HG02870 (cell line): ENCODE results near the gene MRPL57.
A peak's percentile ranks its signal among the peaks of the same experiment; 100 is the strongest.
"Not testable (repeated sequence)": the region's sequence is repeated elsewhere in the genome, so short reads cannot be mapped to it uniquely, and the experiment has no call there.

Experiments used
- ATAC-seq: cut with Tn5 transposase; IDR thresholded peaks from one replicate; pipeline ENCODE4 v1.9.1; 2021; ENCODE audit warnings: mild to moderate bottlenecking, moderate library complexity; ENCODE audit not compliant: unreplicated experiment

The MRPL57 gene

DNA sequence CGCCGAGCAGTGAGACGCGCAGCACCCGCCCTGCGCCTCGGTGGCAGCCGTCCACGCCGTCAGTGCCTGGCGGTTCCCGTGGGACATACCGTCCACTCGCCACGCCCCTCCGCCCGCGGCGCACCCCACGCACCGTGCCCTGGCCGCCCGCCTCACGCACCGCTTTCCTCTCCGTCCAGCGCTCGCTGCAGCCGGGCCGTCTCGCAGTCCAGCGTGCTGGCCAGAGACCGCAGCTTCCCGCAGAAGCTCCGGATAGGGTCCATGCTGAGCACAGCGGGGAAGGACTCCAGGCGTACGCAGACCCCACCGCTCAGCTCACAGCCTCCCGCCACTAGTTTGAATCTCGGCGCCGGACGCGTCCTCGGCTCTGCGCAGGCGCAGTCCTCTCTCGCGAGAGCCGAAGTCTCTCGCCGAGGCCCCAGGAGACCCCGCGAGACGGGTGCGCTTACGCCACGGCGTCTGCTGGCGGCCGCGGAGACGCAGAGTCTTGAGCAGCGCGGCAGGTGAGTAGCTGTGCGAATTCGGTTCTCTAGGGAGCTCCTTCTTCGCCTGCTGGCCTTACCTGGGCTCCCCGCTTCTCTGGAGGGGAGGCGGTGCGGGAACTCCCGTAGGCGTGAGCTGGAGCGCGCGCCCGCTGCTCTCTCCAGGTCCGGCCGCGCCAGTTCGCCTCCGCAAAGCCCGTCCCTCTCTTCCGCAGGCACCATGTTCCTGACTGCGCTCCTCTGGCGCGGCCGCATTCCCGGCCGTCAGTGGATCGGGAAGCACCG, at the start of gene MRPL57, which contains the start of gene SKA3:
MRPL57 (plus strand) TSS at position 444 of the 767 bp plus-strand sequence; CDS start at position 703, 259 bp downstream.
SKA3 (minus strand) TSS at position 338 of the 767 bp plus-strand sequence; CDS start at position 263, 75 bp downstream.
- peak; percentile 85 for ATAC-seq

DNA sequence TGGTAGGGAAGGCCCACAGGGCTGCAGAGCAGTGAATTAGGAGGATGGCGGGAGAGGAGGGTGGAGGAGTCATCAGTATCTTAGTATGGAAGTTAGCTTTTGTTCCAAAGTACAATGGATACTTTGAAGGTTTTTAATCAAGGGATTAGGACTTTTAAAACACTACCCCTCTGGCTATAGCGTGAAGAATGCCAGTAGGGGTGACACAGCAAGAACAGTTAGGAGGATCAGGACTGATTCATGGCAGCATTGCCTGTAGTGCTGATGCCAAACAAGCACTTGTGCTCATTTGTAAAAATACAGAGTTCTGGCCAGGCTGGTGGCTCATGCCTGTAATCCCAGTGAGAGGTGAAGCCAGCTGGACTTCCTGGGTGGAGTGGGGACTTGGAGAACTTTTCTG, 46.3 kb upstream of the MRPL57 start:
- ATAC-seq, result no peak

DNA sequence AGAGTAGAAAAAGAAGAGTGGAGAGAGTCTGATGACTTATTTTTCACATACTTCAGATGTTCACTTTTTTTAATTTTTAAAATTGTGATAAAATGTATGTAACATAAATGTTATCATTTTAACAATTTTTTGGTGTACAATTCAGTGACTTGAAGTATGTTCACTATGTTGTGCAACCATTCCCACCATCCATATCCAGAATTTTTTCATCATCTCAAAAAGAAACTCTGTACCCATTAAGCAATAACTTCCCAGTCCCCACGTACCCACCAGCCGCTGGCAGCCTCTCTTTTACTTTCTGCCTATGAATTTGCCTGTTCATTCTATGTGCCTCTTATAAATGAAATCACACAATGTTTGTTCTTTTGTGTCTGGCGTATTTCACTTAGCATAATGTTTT, 43.4 kb upstream of the MRPL57 start:
- ATAC-seq, result no peak

DNA sequence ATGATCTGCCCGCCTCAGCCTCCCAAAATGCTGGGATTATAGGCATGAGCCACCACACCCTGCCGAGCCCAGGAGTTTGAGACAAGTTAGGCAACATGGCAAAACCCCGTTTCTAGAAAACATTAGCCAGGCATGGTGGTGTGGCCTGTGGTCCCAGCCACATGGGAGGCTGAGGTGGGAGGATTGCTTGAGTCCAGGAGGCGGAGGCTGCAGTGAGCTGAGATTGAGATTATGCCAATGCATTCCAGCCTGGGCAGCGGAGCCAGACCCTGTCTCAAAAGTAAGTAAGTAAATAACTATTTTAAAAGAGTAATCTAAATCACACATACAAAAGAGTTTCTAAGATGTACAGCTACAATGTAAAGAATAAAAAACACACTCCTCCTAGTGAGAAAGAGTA, 42.0 kb upstream of the MRPL57 start:
- no peak for ATAC-seq

DNA sequence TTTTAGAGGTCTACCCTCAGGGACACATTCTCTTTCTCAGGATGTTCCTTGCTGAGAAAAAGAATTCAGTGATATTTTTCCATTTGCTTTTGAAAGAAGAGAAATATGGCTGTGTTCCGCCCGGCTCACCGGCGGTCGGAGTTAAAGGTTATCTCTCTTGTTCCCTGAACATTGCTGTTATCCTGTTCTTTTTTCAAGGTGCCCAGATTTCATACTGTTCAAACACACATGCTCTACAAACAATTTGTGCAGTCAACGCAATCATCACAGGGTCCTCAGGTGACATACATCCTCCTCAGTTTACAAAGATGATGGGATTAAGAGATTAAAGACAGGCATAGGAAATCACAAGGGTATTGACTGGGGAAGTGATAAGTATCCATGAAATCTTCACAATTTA, 40.6 kb upstream of the MRPL57 start:
- ATAC-seq, result not testable (repeated sequence)

DNA sequence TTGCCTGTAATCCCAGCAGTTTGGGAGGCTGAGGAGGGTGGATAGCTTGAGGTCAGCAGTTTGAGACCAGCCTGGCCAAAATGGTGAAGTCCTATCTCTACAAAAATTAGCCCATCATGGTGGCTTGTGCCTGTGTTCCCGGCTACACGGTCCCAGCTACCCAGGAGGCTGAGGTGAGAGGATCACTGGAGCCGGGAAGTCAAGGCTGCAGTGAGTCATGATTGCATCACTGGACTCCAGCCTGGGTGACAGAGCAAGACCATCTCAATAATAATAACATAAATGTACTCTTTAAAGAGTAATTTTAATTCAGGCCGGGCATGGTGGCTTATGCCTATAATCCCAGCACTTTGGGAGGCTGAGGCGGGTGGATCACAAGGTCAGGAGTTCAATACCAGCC, 38.8 kb upstream of the MRPL57 start:
- ATAC-seq, result no peak

DNA sequence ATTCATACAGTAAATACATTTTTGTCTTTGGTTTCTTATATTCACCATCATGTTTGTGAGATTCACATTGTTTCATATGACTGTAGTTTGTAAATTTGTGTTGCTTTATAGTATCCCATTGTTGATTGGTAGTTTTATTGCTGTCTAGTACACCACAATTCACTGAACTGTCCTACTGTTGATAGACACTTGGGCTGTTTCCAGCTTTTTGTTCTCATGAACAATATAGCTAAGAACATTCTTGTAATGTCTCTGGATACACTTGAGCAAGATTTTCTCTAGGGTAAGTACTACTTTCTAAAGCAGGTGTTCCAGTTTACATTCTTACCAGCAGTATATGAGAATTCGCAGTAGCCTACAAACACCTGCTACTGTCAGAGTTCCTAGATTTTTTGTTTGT, 37.9 kb upstream of the MRPL57 start:
- ATAC-seq, result no peak

DNA sequence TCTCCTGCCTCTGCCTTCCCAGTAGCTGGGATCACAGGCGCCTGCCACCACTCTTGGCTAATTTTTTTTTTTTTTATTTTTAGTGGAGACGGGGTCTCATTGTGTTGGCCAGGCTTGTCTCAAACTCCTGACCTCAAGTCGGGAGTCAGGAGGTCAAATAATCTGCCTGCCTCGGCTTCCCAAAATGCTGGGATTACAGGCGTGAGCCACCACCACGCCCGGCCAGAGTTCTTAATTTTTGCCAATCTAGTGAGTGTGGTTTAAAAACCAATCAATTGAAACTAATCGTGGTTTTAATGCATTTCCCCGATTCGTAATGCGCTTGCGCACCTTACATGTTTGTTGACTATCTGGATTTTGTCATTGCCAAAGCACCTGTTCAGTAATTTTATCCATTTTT, 37.1 kb upstream of the MRPL57 start:
- ATAC-seq, result no peak

DNA sequence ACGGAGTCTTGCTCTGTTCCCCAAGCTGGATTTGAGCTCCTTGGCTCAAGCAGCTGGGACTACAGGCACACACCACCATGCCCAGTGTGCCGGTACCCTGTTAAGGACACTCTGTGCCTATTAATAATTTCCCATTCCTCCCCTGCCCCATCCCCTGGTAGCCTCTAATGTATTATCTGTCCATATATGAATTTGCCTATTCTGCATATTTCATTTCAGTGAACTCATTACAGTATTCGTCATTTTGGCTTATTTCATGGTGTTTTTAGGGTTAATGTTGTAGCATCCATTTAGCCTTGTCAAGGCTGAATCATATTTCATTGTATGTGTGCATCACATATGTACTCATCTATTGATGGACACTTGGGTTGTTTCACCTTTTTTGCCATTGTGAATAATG, 33.7 kb upstream of the MRPL57 start:
- ATAC-seq, result no peak

DNA sequence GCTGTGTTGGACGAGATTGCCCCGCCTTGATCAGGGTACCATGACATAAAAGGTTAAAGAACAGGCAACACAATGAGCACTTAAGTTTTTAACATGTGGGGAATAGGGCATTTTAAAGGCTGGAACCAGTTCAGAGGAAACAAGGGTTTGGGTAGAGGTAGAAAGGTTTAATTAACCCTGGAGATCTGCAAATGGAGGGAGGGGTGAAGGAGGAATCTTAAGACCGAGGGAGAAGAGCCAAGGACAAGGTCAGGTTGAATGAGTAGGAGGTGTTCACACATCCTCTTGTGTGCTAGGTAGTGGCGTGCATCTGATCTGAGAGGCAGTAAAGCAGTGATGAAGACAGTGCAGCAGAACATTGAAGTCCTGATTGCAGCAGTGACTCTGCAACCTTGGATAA, 28.6 kb upstream of the MRPL57 start:
- ATAC-seq, result no peak

DNA sequence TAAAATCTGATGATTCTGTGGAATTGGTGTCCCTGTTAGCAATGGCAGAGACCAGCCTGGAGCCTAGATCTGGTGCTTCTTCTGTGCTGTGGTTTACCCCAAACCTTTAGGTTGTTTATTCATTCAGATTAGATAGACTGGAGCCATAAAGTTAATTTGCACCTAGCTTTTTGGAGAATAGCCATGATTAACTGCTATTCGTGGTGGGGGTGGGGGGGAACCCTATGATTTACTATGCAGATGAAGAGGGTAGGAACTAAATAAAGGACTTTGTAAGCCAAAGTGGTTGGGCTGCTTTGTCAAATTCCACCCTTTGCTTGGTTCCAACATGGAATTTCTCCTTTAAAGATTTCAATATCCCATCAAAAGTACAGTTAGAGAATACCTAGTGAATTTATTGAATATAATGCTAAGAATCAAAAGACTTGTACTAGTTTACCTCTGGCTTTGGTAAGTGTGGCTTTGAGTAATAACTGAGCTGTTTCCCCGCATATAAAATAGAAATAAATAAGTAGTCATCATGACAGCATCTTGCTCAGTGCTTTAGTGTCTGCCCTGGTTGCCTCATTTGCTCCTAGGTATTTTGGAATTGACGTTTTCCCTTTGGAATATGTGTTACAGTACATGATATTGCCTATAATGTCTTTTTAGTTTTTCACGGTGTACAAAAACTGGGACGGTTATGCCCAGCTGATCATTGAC, 27.8 kb upstream of the MRPL57 start:
- no peak for ATAC-seq

DNA sequence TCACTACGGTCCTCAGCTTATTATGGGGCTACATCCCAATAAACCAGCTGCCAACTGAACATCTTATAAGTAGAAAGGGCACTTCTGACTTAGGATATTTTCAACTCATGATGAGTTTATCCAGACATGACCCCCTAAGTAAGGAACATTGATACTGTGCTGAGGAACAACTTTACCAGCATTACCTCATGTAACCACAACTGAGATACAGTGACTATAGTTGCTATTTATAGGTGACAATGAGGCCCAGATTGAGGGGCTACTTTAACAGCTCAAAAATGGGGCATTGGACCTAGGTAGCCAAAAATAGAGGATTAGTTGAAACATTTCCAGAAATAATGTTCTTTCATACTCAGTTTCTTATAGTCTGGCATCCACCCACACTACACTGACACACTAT, 26.9 kb upstream of the MRPL57 start:
- ATAC-seq, result peak; percentile 64

DNA sequence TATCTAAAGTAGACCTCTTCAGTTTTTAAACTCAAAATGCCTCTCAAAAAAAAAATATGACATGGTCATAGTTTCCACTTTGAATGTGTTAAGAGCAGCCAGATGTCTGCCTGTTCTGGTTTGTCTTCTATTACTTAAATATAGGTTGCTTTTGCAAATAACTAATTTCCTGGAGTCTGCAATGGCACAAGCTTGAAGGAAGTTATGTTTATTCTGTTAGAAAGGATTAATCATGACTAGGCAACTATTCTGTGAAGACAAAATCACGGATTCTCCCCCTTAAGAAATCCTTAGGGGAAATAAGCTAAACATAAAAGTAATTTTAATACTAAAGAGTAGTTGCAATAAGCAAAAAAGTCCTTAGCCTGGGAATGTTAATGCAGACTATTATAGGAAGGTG, 26.4 kb upstream of the MRPL57 start:
- no peak for ATAC-seq

DNA sequence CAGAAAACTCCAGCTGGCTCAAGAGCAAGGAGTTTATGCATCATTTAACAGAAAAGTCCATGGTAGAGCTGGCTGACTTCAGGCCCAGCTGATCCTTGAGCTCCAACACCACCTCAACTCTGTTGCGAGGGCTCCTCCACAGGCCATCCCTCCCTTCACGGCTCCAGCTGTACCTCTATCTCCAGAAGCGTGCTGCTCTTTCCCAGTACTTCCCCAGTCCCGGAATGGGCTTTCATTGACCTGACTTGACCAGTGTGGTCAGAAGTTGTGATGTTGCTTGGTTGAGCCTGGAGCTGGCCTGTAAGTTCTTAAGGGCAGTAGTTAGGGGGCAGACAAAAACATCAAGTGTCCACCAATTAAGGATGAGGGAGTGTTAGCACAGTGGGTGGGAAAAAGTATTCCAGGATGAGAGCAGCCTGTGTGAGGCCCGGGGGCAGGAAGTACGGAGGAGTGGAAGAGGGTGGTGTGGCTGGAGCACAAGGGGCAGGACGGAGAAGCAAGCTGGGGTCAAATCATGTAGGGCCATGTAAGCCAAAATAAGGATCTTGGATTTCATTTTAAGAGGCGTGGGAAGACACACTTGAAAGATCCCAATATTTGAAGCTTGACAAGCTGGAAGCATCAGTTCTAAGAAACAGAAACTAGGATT, 24.1 kb upstream of the MRPL57 start:
- ATAC-seq, result no peak

DNA sequence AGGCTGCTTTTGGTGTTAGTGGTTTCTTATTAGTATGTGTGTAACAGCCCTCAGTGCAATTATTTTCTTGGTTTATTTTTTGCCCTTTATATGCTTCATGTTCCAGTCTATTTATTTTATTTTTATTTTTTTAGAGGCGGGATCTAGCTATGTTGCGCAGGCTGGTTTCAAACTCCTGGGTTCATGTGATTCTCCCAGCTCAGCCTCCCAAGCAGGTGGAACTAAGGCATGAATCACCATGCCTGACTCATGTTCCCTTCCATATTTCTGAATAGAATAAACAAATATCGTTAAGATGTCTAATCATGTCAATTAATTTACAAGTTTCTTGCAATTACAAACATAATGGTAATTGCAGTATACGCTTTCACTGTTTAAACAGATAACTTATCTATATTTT, 11.8 kb upstream of the MRPL57 start:
- no peak for ATAC-seq

DNA sequence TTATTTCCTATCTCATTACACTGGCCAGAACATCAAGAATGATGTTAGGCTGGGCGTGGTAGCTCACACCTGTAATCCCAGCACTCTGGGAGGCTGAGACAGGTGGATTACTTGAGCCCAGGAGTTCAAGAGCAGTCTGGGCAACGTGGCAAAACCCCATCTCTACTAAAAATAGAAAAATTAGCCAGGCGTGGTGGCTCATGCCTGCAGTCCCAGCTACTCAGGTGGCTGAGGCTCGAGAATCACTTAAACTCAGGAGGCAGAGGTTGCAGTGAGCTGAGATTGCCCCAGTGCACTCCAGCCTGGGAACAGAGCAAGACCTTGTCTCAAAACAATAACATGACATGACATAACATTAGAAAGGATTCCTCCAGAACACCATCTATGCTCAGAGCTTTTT, 10.9 kb upstream of the MRPL57 start:
- not testable (repeated sequence) for ATAC-seq

DNA sequence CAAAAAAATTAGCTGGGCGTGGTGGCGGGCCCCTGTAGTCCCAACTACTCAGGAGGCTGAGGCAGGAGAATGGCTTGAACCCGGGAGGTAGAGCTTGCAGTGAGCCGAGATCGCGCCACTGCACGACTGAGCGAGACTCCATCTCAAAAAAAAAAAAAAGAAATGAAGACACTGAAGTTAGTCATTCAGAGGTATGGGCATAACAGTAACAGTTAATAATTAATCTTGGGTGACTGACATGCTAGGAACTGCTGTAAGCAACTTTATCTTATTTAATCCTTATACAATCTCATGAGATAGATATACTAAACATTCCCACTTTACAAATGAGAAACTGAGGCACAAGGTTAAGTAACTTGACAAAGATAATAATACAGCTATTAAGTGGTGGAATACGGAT, 5.0 kb upstream of the MRPL57 start:
- ATAC-seq, result no peak

DNA sequence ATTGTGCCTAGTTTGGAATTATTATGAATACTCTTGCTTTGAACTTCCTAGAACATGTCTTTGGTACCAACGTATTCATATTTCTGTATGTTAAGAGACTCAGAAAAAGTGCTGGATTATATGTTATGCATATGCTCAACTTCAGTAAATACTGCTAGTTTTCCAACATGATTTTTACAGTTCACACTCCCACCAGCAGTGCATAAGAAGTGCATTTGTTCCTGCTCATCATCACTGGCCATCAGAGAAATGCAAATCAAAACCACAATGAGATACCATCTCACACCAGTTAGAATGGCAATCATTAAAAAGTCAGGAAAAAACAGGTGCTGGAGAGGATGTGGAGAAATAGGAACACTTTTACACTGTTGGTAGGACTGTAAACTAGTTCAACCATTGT, 2.7 kb upstream of the MRPL57 start:
- ATAC-seq, result not testable (repeated sequence)

DNA sequence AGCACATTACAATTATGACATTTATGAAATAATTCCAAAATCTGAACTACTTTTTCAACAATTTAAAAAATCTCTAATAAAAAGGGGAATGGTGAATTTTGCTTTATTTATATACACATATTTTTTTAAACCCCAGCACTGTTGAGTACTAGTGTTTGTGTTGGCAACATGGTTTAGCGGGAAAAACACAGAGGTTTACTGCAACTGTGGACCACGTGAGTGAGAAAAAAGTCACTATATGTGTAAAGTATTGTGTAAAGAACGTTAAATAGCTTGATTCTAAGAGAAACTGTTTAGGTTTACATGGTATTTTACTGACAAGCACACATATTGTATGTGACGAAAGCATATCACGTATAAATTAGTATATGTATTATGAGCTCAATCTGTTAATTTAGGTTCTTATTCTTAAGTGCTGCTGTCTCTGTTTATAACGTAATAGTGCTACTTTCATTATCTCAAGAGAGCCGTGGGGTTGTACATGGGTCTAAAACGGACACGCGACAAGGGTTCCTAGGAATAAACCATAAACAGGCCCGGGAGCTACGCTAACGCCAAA, 723 bp upstream of the MRPL57 start:
- ATAC-seq, result no peak

DNA sequence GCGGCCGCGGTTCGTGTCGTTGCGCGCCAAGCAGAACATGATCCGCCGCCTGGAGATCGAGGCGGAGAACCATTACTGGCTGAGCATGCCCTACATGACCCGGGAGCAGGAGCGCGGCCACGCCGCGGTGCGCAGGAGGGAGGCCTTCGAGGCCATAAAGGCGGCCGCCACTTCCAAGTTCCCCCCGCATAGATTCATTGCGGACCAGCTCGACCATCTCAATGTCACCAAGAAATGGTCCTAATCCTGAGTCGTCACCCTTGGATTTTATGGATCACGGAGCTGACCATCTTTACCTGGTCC, 475 bp downstream of the MRPL57 start:
- ATAC-seq, result peak; percentile 27

DNA sequence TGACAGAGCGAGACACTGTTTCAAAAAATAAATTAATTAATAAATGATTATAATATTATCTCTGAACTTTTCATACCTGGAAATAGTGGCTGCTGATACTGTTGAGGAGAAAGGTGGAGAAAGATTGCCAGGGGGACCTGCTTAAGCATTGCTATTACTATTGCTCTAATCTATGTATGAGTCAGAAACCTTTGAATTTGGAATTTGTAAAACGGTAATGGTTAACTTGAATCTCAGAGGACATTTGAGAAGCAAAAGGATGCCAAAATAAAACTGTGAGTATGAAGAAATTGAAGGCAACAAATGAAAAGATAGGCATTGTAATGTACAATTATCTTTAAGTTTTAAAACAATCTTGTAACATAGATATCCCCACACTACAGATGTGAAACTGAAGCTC, 5.2 kb downstream of the MRPL57 start:
- no peak for ATAC-seq

DNA sequence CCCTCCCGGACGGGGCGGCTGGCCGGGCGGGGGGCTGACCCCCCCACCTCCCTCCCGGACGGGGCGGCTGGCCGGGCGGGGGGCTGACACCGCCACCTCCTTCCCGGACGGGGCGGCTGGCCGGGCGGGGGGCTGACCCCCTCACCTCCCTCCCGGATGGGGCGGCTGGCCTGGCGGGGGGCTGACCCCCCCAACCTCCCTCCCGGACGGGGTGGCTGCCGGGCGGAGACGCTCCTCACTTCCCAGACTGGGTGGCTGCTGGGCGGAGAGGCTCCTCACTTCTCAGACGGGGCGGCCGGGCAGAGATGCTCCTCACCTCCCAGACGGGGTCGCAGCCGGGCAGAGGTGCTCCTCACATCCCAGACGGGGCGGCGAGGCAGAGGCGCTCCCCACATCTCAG, 10.0 kb downstream of the MRPL57 start:
- ATAC-seq, result not testable (repeated sequence)
